Mesenchymal stem cell (in vitro differentiated cells and primary cell): Measurements from ENCODE around the gene SLC24A4.

Experiments used
- DNase-seq: peaks from one replicate; pipeline ENCODE4 v3.0.0-alpha.2; 2013
- H2AFZ ChIP-seq: one replicate; pipeline ENCODE4 v1.6.1; 2013; ENCODE audit warnings: low read depth, mild to moderate bottlenecking, control low read depth, inconsistent platforms, low read length, moderate library complexity
- H2AK5ac ChIP-seq: 2 replicates; pipeline ENCODE4 v1.6.1; 2013; ENCODE audit warnings: low read length, moderate library complexity, mild to moderate bottlenecking, inconsistent platforms; ENCODE audit not compliant: severe bottlenecking
- H2BK120ac ChIP-seq: one replicate; pipeline ENCODE4 v1.6.1; 2013; ENCODE audit warnings: low read depth, mild to moderate bottlenecking, inconsistent platforms, low read length, moderate library complexity
- H2BK12ac ChIP-seq, 2 experiments: one replicate each; pipeline ENCODE4 v1.6.1; 2013; ENCODE audit warnings: inconsistent platforms in 2 of 2, low read length in 2 of 2, mild to moderate bottlenecking in 2 of 2, moderate library complexity in 2 of 2, control low read depth in 1 of 2
- H2BK15ac ChIP-seq: one replicate; pipeline ENCODE4 v1.6.1; 2013; ENCODE audit warnings: mild to moderate bottlenecking, low read depth, inconsistent platforms; ENCODE audit not compliant: poor library complexity, severe bottlenecking
- H2BK5ac ChIP-seq: 2 replicates; pipeline ENCODE4 v1.6.1; 2013; ENCODE audit warnings: low read depth, mild to moderate bottlenecking, low read length, control low read depth, inconsistent platforms; ENCODE audit not compliant: poor library complexity, severe bottlenecking
- H3K14ac ChIP-seq, 2 experiments: one replicate each; pipeline ENCODE4 v1.6.1; 2013; ENCODE audit warnings: inconsistent platforms in 2 of 2, low read length in 2 of 2, control low read depth in 1 of 2, mild to moderate bottlenecking in 1 of 2, moderate library complexity in 1 of 2
- H3K18ac ChIP-seq, 2 experiments: one replicate each; pipeline ENCODE4 v1.6.1; 2013; ENCODE audit warnings: inconsistent platforms in 2 of 2, low read length in 2 of 2, control low read depth in 1 of 2, low read depth in 1 of 2, mild to moderate bottlenecking in 1 of 2
- H3K23ac ChIP-seq, 2 experiments: one replicate each; pipeline ENCODE4 v1.6.1; 2013; ENCODE audit warnings: inconsistent platforms in 2 of 2, low read length in 2 of 2, mild to moderate bottlenecking in 2 of 2, moderate library complexity in 2 of 2, control low read depth in 1 of 2
- H3K27ac ChIP-seq: 2 replicates; pipeline ENCODE4 v1.5.1; 2013; ENCODE audit warnings: mild to moderate bottlenecking, moderate library complexity, low read length, control low read depth, inconsistent platforms; ENCODE audit not compliant: poor library complexity, severe bottlenecking
- H3K27me3 ChIP-seq, 2 experiments: 2 replicates each; pipeline versions ENCODE4 v1.6.1 to v1.7.0; 2013; ENCODE audit warnings: low read length in 2 of 2, mild to moderate bottlenecking in 2 of 2, moderate library complexity in 2 of 2, control low read depth in 1 of 2, inconsistent platforms in 1 of 2; ENCODE audit not compliant: control insufficient read depth in 1 of 2, insufficient read depth in 1 of 2
- H3K36me3 ChIP-seq, 2 experiments: 2 replicates each; pipeline versions ENCODE4 v1.6.1 to v1.7.0; 2013; ENCODE audit warnings: low read length in 2 of 2, control low read depth in 1 of 2, inconsistent platforms in 1 of 2, low read depth in 1 of 2, mild to moderate bottlenecking in 1 of 2; ENCODE audit not compliant: insufficient read depth in 2 of 2, control insufficient read depth in 1 of 2
- H3K4ac ChIP-seq, 2 experiments: one replicate each; pipeline ENCODE4 v1.6.1; 2013; ENCODE audit warnings: inconsistent platforms in 2 of 2, low read length in 2 of 2, mild to moderate bottlenecking in 2 of 2, moderate library complexity in 2 of 2, control low read depth in 1 of 2, low read depth in 1 of 2
- H3K4me1 ChIP-seq: 2 replicates; pipeline ENCODE4 v1.6.1; 2013; ENCODE audit warnings: low read depth, low read length, control low read depth; ENCODE audit not compliant: control insufficient read depth, insufficient read depth
- H3K4me2 ChIP-seq: 2 replicates; pipeline ENCODE4 v1.6.1; 2013; ENCODE audit warnings: low read length, mild to moderate bottlenecking, inconsistent platforms; ENCODE audit not compliant: poor library complexity, severe bottlenecking
- H3K4me3 ChIP-seq, 2 experiments: 2 replicates each; pipeline versions ENCODE4 v1.5.1 to v1.7.0; 2013; ENCODE audit warnings: low read length in 2 of 2, mild to moderate bottlenecking in 2 of 2, control low read depth in 1 of 2, low read depth in 1 of 2; ENCODE audit not compliant: insufficient read depth in 1 of 2
- H3K79me1 ChIP-seq: replicated peaks from 2 replicates; pipeline ENCODE4 v1.6.1; 2013; ENCODE audit warnings: mild to moderate bottlenecking, control low read depth, low read length, inconsistent platforms; ENCODE audit not compliant: poor library complexity, severe bottlenecking
- H3K9ac ChIP-seq: 2 replicates; pipeline ENCODE4 v1.7.0; 2013; ENCODE audit warnings: mild to moderate bottlenecking, low read length, moderate library complexity
- H3K9me3 ChIP-seq: 2 replicates; pipeline ENCODE4 v1.7.0; 2013; ENCODE audit warnings: mild to moderate bottlenecking, low read length; ENCODE audit not compliant: control insufficient read depth
- H4K8ac ChIP-seq: one replicate; pipeline ENCODE4 v1.6.1; 2013; ENCODE audit warnings: inconsistent platforms, mild to moderate bottlenecking, low read length, moderate library complexity
- H4K91ac ChIP-seq: one replicate; pipeline ENCODE4 v1.6.1; 2013; ENCODE audit warnings: mild to moderate bottlenecking, low read length, inconsistent platforms
- WGBS: methylation state at CpG from one replicate; pipeline ENCODE4 v1.1.7; 2013; ENCODE audit warnings: mixed read lengths; 5-methylcytosine and 5-hydroxymethylcytosine counted together

SLC24A4 gene

GRCh38 chr14:92309968-92310530, 12.9 kb upstream of the SLC24A4 start:
- 77% methylated on average over 6 of the region's 7 CpGs for WGBS
- Histone ChIP-seq H3K27me3 (peaks cover 12 to 24% of the 10 kb centered on the region in 2 experiments), H2BK120ac (no peak overlapping the region), H3K4me2 (no peak overlapping the region), H2BK15ac (no peak overlapping the region), H2AFZ (no peak overlapping the region), H3K9me3 (no peaks in the 10 kb centered on the region), H2AK5ac (no peak overlapping the region), H3K4me3 (no peak overlapping the region), H3K23ac (no peak overlapping the region), H3K36me3 (no peaks in the 10 kb centered on the region), H2BK12ac (no peak overlapping the region), H3K14ac (no peak overlapping the region), H3K9ac (no peak overlapping the region), H2BK5ac (no peak overlapping the region), H3K27ac (no peak overlapping the region), H3K4me1 (no peaks in the 10 kb centered on the region), H4K8ac (no peak overlapping the region), H3K4ac (no peak overlapping the region), H3K79me1 (no peaks in the 10 kb centered on the region), H3K18ac (no peak overlapping the region), H4K91ac (no peak overlapping the region)
- DNase-seq, result no peak

GRCh38 chr14:92310776-92311375, 12.1 kb upstream of the SLC24A4 start:
- Histone ChIP-seq H2BK120ac (no peak overlapping the region), H3K9me3 (no peaks in the 10 kb centered on the region), H2AFZ (no peak overlapping the region), H3K23ac (no peak overlapping the region), H2BK5ac (no peak overlapping the region), H3K4ac (no peak overlapping the region), H3K4me1 (no peaks in the 10 kb centered on the region), H3K79me1 (no peaks in the 10 kb centered on the region), H3K4me2 (no peak overlapping the region), H4K91ac (no peak overlapping the region), H2BK12ac (no peak overlapping the region), H3K4me3 (no peak overlapping the region), H3K9ac (no peak overlapping the region), H3K27me3 (peaks cover 15 to 24% of the 10 kb centered on the region in 2 experiments), H4K8ac (no peak overlapping the region), H3K27ac (no peak overlapping the region), H2BK15ac (no peak overlapping the region), H3K36me3 (no peaks in the 10 kb centered on the region), H3K18ac (no peak overlapping the region), H2AK5ac (no peak overlapping the region), H3K14ac (no peak overlapping the region)
- DNase-seq, result peak; percentile 38
- WGBS, result 67% methylated on average over 6 of the region's 6 CpGs

DNA sequence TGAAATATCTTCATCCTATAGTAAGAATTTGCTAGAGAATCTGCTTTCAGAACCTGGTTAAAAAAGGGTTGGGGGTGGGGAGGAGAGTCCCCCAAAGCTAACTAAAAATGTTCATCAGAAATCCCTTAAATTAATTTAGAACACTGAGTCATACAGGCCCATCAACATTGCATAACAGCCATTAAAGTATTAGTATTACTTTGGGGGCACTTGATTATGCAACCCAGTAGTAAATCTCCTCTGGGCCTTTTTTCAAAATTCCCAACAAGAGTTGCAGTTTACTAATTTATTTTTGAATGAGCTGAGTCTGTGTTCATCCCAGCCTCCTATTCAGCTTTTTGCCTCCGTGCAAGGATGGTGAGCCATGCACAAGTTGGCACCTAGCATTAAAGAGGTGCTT, 8.8 kb upstream of the SLC24A4 start:
- no peak overlapping the region for H3K4me3 ChIP-seq
- no peak overlapping the region for H3K18ac ChIP-seq
- 75% methylated on average over 1 of the region's 1 CpG for WGBS
- H3K27ac ChIP-seq, result no peak overlapping the region
- H3K27me3 ChIP-seq, result peaks cover 14 to 15% of the 10 kb centered on the region in 2 experiments
- no peak for DNase-seq
- no peak overlapping the region for H2BK120ac ChIP-seq
- H2AK5ac ChIP-seq, result no peak overlapping the region
- no peak overlapping the region for H2BK12ac ChIP-seq
- H3K79me1 ChIP-seq, result no peaks in the 10 kb centered on the region
- no peak overlapping the region for H4K91ac ChIP-seq
- H3K4ac ChIP-seq, result no peak overlapping the region
- no peak overlapping the region for H3K14ac ChIP-seq
- no peak overlapping the region for H4K8ac ChIP-seq
- H3K9ac ChIP-seq, result no peak overlapping the region
- no peak overlapping the region for H3K23ac ChIP-seq
- no peak overlapping the region for H2BK15ac ChIP-seq
- H2AFZ ChIP-seq, result no peak overlapping the region
- H2BK5ac ChIP-seq, result no peak overlapping the region
- H3K4me2 ChIP-seq, result no peak overlapping the region
- H3K36me3 ChIP-seq, result no peaks in the 10 kb centered on the region
- no peaks in the 10 kb centered on the region for H3K9me3 ChIP-seq
- no peaks in the 10 kb centered on the region for H3K4me1 ChIP-seq

GRCh38 chr14:92315050-92315805, 7.7 kb upstream of the SLC24A4 start:
- Histone ChIP-seq H3K4ac (no peak overlapping the region), H2AFZ (no peak overlapping the region), H4K91ac (no peak overlapping the region), H3K27ac (no peak overlapping the region), H2BK120ac (no peak overlapping the region), H3K23ac (no peak overlapping the region), H3K36me3 (no peaks in the 10 kb centered on the region), H3K9me3 (no peaks in the 10 kb centered on the region), H3K9ac (no peak overlapping the region), H2BK5ac (no peak overlapping the region), H3K4me1 (no peaks in the 10 kb centered on the region), H4K8ac (no peak overlapping the region), H2BK15ac (no peak overlapping the region), H3K79me1 (no peaks in the 10 kb centered on the region), H2BK12ac (no peak overlapping the region), H3K27me3 (peaks cover 11 to 18% of the 10 kb centered on the region in 2 experiments), H2AK5ac (no peak overlapping the region), H3K14ac (no peak overlapping the region), H3K4me2 (no peak overlapping the region), H3K18ac (no peak overlapping the region), H3K4me3 (no peak overlapping the region)
- WGBS, result 80% methylated on average over 11 of the region's 11 CpGs
- DNase-seq, result no peak
